Keratinocyte (primary cell): ENCODE data around the gene NEK6.

Experiments used
- CTCF ChIP-seq, 3 experiments: IDR thresholded peaks in 1 of 3; conservative IDR thresholded peaks in 1 of 3; optimal IDR thresholded peaks in 1 of 3; 2 replicates in 2 of 3; 3 replicates in 1 of 3; pipeline versions ENCODE3 to v1.5.1; 2011; ENCODE audit warnings: low read length in 3 of 3, mild to moderate bottlenecking in 3 of 3, moderate library complexity in 2 of 3, control low read depth in 1 of 3, inconsistent platforms in 1 of 3; ENCODE audit not compliant: insufficient read depth in 2 of 3; ENCODE audit errors: extremely low read depth in 1 of 3
- EZH2 ChIP-seq: IDR thresholded peaks from one replicate; pipeline ENCODE4 v1.6.1; 2012; ENCODE audit warnings: inconsistent platforms, mild to moderate bottlenecking, low read length, moderate library complexity

- TF ChIP-seq CTCF (optimal IDR thresholded peaks at IDR 0.05 in 1 of 3, IDR thresholded peaks at IDR 0.05 in 1 of 3, conservative IDR thresholded peaks at IDR 0.05 in 1 of 3; ENCODE audit: extremely low read depth in 1 of 3, insufficient read depth in 2 of 3, low read length in 3 of 3) (no peak), EZH2 (no peak)
Measured at GRCh38 chr9:124398191-124398935, 140.6 kb downstream of the NEK6 start.
